Measurements from ENCODE around the gene GOLGA5.
"Not testable (repeated sequence)": the region's sequence is repeated elsewhere in the genome, so short reads cannot be mapped to it uniquely, and the experiment has no call there.

Gene GOLGA5

DNA sequence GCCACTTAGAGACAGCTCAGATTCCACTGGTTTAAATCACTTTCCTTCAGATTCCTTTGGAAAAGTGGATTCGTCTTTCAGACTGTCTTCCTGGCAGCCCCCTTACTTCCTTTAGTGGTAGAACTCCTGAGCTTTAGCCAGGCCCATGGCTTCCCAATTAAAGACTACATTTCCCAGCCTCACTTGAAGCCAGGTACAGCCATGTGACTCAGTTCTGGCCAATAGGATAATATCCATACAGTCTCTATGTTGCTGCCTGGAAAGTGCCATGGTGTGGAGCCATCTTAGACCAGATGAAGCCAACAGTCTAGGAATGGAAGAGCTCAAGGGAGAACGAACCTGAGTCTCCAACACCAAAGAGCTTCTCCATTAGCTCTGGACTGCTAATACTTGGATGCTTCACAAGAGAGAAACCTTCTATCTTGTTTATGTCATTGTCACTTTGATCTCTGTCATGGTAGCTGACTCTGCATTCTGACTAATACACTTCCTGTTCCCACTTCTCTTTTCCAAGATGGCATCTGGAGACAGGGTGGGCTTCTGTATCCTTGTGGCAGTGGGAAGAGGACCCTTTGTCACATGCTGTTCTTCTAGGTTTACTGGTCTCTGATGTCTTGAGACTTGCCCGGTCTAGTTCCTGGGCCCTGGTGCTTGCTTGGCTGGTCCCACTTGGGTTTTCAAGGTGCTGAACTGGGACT lies 15.1 kb upstream of the GOLGA5 start:
- DNase-seq (ENCODE audit: low spot score): not testable (repeated sequence)

DNA sequence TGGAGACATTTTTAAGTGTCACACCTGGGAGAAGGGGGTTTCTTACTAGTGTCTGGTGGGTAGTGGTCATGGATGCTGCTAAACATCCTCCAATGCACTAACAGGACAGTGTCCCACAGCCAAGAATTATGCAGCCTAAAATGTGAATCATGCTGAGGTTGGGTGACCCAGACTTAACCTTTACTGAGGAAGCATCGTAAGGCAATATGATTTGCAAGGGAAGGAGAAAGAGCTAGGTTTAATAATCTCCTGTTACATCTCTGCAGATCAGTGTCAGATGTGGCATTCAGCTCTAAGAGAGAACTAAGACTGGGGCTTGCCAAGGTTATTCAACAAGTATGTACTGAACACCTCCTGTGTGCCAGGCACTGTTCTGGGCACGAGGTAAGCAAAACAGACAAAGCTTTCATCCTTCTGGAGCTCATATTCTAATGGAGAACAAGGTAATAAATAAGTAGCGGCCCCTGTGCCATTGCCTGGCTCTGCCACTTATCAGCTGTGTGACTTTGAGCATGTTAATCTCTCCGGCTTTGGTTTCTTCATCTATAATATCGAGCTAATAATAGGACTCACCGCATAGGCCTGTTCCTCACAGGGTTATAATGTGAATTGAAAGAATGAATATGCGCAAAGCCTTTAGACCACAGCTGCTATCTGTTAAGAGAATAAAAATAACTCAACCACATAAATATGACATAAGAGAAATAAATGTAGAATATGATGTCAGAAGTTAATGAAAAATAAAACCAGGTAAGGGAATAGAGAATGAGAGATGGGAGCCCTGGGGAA lies 13.5 kb upstream of the GOLGA5 start:
- DNase-seq (ENCODE audit: low spot score): no peak

DNA sequence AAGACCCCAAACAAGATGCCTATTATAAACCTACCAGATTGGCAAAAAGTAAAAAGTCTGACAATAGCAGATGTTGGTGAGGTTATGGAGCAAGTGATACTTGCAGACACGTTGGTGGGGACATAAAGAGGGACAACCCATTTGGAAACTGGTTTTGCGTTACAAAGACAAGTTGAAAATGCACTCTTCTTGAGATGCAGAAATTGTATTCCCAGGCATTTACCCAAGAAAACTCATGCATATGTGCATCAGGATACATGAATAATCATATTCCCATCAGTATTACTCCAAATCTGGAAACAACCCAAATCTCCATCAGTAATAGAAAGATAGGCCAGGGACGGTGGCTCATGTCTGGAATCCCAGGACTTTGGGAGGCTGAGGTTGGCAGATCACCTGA lies 12.8 kb upstream of the GOLGA5 start:
- DNase-seq (ENCODE audit: low spot score): no peak

DNA sequence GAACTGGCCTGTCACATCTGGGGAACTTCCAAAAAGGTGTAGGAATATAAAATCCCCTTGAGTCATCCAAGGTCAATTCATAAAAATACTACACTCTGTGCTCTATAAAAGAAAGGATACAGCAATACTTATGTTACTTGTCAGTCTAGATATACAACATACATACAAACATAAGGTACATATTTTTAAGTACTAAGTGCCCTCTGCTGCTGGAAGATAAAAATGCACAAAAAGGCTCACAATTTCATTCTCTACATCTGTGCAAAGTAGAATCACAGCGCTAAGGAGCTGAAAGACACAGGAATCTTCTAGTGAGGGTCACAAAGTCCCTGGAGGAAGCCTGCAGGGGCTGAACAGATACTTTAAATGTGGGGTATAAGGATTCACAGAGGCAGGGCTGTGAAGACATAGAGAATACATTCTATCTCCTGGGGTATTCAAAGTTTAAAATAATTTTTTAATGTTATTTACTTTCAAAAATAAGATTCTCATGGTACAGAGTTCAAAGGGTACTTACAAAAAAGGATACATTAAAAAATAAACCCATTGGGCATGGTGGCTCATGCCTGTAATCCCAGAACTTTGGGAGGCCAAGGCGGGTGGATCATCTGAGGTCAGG lies 10.2 kb upstream of the GOLGA5 start:
- no peak for DNase-seq (ENCODE audit: low spot score)

DNA sequence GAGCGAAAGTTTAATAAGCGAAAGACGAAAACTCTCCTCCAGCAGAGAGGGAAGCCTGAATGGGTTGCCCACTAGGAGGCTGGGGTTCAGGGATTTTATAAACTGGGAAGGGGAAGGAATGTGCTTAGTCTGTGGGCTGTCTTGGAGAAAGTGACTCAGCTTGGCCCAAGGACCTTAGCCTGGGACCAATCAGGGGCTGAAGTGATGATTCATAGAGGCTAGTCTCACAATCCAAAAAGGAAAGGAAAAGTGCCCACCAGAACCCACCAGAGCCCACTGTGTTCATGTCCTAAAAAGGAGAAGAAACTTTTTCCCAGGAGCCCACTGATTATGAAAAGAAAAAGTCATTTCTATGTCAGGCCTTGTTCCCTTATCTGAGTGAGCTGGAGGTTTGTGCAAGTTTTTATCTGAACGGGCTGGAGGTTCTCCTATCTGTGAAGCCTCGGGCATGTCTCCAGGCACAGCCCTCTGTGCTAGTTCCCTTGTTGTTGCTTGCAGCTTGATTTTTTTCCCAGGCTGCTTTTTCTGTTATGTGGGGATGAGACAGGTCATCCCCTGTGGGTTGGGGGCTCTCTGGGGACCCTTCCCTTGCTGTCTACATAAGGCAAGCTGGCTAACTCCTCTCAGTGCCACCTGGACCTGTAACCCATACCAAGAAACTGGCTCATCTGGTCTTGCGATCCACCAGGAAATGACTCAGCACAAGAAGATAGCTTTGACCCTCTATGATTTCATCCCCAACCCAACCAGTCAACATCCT lies 8.3 kb upstream of the GOLGA5 start:
- no peak for DNase-seq (ENCODE audit: low spot score)

DNA sequence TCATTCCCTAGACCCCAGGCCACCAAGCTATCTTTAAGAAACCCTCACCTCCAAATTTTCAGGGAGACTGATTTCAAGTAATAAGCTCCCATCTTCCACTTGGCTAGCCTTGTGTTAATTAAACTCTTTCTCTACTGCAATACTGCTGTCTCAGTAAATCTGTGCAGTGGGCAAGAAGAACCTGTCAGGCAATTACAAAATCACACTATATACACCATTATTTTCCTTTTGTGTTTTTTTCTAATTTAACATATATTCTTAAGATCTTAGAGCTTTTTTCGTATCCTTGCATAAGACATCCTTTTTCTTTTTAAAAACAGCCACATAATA lies 7.7 kb upstream of the GOLGA5 start:
- no peak for DNase-seq (ENCODE audit: low spot score)

DNA sequence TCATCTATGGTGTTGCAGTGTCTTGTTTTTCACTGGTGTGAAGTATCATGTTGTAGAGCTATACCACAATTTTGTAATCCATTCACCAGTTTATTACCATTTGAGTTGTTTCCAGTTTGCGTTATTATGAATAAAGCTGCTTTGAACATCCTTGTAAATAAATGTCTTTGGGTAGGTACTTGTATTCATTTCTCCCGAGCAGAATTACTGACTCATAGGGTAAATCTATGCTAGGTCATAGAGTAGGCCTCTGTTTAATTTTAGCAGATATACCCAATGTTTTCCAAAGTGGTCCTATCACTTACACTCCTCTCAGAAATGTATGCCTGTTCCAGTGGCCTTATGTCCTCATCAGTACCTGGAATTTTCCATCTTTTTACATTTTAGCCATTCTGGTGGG lies 6.6 kb upstream of the GOLGA5 start:
- DNase-seq (ENCODE audit: low spot score): no peak

DNA sequence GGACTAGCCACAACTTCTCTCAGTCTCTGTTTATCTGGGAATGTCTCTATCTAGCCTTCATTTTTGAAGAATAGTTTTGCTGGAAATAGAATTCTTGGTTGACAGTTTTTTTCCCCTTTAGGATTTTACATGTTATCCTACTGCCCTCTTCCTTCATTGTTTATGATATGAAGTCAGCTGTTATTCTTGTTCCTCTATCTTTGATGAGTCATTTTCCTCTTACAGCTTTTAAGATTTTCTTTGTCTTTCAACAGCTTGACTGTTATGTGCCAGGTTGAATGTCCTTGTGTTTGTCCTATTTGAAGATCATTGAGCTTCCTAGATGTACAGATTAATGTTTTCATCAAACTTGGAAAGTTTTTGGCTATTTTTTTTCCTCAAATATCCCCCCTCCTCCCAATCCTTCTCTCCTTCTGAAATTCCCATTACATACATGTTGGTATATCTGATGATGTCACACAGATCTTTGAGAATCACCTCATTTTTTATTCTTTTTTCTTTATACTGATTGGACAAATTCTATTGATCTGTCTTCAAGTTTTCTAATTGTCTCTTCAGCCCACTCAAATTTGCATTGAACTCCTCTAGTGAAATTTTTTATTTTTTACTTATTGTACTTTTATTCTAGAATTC lies 4.5 kb upstream of the GOLGA5 start:
- no peak for DNase-seq (ENCODE audit: low spot score)

DNA sequence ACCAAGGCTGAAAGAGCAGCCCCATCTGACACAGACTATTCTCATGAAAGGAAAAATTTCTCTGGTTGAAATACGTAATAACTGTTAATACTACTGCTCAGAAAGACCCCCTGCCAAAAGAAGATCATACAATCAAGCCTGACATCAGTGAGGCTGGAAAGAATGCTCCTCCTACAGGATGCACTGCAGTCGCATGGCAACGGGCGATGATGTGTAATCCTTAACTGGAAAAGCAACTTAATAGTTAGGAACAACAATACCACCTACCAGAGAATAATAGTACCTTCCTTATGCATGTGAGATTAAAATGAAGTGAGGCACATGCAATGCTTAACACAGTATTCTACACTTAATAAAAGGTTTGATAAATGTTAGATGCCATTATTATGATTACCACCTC lies 1.2 kb upstream of the GOLGA5 start:
- DNase-seq (ENCODE audit: low spot score): no peak

DNA sequence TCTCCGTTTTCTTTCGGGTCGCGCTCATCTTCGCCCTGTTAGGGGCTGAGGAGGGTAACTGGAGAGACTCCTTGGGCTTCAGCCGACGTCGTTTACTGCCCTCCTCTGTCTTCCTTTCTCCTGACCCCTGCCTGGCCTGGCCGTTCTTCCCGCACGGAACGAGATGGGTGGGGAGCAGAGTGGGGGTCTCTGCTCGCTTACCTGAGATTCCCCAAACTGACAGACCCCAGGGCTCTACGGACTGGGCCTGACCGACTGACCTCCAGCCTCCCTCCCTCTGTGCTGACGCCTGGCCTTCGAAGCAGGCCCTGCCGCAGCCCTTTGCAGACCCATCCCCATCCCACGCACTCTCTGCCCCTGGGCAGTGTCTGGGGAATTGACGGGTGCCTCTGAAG lies 439 bp downstream of the GOLGA5 start:
- DNase-seq (ENCODE audit: low spot score): peak; percentile 53

DNA sequence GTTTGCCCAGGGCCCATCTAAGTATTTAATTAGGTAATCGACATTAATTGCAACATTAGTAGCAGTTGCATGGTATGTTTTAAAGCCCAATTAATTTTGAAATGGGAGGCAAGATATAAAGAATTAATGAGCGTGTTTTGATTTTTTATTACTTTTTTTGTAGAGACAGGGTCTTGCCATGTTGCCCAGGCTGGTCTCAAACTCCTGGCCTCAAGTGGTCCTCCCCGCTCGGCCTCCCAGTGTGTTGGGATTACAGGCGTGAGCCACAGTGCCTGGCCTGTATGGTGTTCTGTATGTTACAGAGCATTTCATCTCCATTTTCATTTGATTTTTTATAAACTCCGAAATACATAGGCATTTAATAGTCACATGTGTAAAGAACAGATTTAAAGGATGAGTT lies 856 bp downstream of the GOLGA5 start:
- DNase-seq (ENCODE audit: low spot score): no peak

DNA sequence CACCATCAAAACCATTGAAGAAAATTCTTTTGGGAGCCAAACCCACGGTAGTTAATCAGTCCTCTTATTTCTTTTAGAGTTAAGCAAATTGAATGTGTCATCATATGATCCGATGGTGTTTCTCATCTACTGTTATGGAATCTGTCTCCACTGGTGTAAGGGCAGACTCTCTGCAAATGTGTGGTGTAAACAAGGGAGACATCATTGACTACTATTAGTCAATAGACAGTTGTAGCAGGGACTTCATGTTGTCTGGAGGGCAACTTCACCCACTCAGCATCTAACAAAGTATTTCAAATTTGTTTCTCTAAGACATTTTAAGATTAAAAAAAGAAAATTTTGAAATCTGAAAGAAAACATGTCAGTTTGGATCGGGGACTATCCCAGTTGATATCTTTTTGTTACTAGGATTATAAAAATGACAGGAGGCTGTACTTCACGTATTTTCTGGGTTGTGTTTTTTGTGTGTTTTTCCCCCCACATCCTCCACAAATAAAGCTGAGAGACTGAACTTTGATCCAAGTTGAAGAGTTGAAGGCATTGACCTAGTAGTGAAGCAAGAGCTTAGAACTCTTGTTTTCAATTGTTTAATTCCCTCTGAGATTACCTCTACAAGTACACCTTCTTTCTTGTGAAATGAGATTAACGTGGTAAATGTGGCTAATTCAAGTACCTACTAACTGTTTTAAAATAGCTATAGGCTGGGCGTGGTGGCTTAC lies 4.0 kb downstream of the GOLGA5 start:
- DNase-seq (ENCODE audit: low spot score): no peak

DNA sequence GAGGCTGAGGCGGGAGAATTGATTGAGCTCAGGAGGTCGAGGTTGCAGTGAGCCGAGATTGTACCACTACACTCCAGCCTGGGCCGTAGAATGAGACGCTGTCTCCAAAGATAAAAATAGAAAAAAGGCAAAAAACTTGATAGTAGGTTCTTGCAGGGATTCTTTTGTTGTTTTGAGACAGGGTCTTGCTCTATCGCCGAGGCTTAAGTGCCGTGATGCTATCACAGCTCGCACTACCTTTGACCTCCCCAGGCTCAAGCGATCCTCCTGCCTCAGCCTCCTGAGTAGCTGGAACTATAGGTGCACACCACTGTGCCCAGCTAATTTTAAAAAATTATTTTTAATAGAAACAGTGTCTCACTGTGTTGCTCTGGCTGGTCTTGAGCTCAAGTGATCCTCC lies 4.7 kb downstream of the GOLGA5 start:
- DNase-seq (ENCODE audit: low spot score): no peak

DNA sequence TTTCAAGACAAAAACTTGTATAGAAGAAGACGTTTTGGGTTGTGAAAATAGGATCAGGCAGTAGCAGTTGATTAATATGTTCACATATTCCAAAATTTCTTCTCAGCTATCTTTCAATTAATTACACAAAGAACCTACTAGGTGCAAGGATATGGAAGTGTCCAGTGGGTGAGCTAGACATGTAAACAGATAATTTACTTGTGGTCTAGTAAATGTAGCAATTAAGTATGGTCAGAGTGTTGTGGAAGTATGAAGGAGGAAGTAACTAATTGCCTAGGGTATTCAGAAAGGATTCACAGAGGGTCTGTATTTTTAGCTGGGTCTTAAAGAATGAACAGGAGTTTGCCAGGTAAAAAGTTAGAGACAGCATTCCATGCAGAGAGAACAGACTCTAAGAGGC lies 5.9 kb downstream of the GOLGA5 start:
- DNase-seq (ENCODE audit: low spot score): no peak

DNA sequence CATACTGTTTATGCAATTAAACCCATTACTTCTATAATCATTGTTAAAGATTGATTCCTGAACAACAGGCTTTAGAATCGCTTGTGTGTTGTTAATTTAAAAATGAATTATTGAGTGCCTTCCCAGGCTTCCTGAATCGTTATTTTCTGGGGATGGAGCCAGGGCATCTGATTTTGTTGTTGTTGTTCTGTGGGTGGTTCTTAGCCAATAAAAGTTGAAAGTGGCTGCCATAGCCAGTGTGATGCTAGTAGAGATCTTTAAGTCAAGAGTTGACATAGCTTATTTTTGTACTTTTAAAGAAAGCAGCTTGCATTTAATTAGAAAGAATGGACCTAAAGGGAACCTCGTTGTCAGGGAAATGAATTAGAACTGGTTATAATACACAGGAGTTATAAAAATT lies 6.4 kb downstream of the GOLGA5 start:
- no peak for DNase-seq (ENCODE audit: low spot score)

DNA sequence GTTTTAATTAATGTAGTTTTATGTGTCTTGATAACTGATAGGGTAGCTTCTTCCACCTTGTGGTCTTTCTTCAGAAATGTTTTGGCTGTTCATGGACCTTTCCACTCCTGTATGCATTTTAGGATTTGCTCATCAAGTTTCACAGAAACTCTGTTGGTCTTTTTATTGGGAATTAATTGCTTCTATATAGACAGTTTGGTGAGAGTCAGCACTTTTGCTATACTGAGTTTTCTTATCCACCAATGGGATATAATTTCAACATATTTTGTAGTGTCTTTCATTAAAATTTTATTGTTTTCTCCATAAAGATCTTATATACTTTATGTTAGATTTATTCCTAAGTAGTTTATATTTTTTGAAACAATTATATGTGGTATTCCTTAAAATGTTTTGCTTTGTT lies 7.8 kb downstream of the GOLGA5 start:
- no peak for DNase-seq (ENCODE audit: low spot score)

DNA sequence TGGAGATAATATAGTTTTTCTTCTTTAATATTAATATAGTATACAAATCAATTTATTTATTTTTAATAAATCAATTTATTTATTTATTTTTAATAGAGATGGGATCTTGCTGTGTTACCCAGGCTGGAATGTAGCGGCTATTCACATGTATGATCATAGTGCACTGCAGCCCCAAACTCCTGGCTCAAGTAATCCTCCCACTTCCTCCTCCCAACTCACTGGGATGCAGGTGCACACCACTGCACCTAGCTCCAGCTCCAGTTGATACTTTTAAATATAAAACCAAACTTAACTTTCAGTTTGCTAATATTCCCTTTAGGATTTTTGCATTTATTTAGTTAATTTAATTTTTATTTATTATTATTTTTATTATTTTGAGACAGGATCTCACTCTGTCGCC lies 8.6 kb downstream of the GOLGA5 start:
- DNase-seq (ENCODE audit: low spot score): no peak

DNA sequence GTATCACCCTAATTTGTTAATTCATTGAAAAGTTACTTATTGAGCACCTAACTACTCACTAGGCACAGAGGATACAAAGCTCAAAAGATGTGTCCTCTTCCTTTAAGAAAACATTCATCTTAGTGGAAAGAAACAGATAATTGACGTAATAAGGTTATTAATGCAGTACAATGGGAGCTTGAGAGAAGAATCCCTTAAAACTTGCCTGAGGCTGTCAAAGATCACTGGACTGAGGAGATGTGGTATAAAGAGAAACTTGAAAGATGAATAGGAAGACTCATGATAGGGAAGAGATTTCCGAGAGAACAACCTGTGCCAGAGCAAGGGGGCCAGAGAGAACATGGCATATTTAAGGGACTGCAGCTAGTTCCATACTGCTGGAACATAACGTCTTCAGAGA lies 19.1 kb downstream of the GOLGA5 start:
- no peak for DNase-seq (ENCODE audit: low spot score)

DNA sequence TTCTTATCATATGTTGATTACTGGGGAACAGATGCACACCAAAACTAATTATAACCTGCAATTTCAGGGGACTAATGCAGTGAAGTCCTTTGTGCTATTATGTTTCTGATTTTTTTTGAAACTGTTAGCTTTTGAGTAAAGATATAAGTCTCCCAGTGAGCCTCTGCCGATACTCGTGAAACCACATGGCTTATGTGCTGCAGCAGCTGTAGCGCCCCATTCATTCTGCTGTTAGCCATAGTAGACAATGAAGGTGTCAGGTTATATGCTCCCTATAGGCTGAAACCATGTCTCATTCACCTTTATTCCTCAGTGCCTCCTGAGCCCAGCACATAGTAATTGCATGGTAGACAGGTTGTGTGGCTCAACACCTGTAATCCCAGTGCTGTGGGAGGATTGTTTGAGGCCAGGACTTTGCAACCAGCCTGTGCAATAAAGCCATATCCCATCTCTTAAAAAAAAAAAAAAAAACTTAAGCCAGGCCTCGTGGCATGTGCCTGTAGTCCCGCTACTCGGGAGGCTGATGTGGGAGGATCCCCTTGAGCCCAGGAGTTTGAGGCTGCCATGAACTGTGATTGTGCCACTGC lies 25.0 kb downstream of the GOLGA5 start:
- DNase-seq (ENCODE audit: low spot score): no peak

DNA sequence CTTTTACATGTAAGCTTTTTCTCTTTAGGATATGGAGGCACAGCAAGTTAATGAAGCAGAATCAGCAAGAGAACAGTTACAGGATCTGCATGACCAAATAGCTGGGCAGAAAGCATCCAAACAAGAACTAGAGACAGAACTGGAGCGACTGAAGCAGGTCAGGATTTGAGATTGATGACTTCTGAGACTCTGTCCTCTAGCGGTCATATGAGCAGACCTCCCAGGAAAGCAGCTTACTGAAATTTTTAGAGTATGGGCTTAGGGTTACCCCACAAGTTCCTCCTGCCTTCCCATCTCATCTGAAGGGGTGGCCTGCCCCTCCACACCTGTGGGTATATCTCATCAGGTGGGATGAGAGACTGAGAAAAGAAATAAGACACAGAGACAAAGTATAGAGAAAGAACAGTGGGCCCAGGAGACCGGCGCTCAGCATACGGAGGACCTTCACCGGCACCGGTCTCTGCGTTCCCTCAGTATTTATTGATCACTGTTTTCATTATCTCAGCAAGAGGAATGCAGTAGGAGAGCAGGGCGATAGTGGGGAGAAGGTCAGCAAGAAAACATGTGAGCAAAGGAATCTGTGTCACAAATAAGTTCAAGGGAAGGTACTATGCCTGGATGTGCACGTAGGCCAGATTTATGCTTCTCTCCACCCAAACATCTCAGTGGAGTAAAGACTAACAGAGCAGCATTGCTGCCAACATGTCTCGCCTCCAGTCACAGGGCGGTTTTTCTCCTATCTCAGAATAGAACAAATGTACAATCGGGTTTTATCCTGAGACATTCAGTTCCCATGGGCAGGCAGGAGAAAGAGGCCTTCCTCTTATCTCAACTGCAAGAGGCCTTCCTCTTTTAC lies 25.8 kb downstream of the GOLGA5 start:
- DNase-seq (ENCODE audit: low spot score): not testable (repeated sequence)

DNA sequence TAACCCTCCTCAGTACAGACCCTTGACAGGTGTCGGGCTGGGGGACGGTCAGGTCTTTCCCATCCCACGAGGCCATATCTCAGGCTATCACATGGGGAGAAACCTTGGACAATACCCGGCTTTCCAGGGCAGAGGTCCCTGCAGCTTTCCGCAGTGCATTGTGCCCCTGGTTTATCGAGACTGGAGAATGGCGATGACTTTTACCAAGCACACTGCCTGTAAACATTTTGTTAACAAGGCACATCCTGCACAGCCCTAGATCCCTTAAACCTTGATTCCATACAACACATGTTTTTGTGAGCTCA lies 26.4 kb downstream of the GOLGA5 start:
- DNase-seq (ENCODE audit: low spot score): not testable (repeated sequence)
